SH-SY5Y (cell line): ENCODE data around the gene TSPAN5.

Experiments
- GATA2 ChIP-seq: IDR thresholded peaks from 2 replicates; pipeline ENCODE4 v1.6.1; 2011; ENCODE audit warnings: mild to moderate bottlenecking, low read depth, low read length
- GATA3 ChIP-seq: IDR thresholded peaks from 2 replicates; pipeline ENCODE4 v1.6.1; 2011; ENCODE audit warnings: low read depth, mild to moderate bottlenecking, low read length, moderate library complexity

DNA sequence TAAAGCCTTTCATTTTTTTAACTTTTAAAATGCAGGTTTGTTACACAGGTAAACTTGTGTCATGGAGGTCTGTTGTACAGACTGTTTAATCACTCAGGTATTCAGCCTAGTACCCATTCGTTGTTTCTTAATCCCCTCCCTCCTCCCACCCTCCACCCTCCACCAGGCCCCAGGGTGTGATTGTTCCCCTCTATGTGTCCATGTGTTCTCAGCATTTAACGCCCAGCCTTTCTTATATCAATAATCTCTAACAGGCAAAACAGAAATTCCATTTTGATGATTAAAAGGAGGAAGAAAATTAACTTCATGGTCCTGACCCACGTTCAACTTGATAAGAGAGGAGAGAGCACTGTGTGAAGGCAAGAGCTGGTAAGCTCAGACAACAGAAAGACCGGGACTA, 75.1 kb downstream of the TSPAN5 start:
- TF ChIP-seq GATA2 (no peak), GATA3 (no peak)
